Breast epithelium (tissue), 3 donors: ENCODE results near the gene SMIM30.

Experiments
- CTCF ChIP-seq, 3 donors: fragments of 450-650 bp; IDR thresholded peaks; one replicate each; pipeline ENCODE4 v1.5.1; 2016 to 2017; ENCODE audit warnings: antibody characterized with exemption in 3 of 3, mild to moderate bottlenecking in 3 of 3, moderate library complexity in 3 of 3
- POLR2A ChIP-seq: fragments of 450-650 bp; IDR thresholded peaks from one replicate; pipeline ENCODE4 v1.6.1; 2016; ENCODE audit warnings: antibody characterized with exemption, mild to moderate bottlenecking, moderate library complexity
- POLR2AphosphoS5 ChIP-seq, 3 donors: sonication (generic); formaldehyde crosslinking; IDR thresholded peaks; one replicate each; pipeline ENCODE4 v1.6.1; 2017; ENCODE audit warnings: antibody characterized with exemption in 3 of 3

- TF ChIP-seq CTCF (IDR thresholded peaks at IDR 0.05) = no peak
- TF ChIP-seq POLR2AphosphoS5 (IDR thresholded peaks at IDR 0.05) = no peak
- TF ChIP-seq POLR2A = no peak
Observed at GRCh38 chr7:113140956-113141355, 22.6 kb upstream of the SMIM30 start.
